ENCODE measurements around the gene UMPS. TPM values are rescaled to one million over a fixed set of nuclear protein-coding genes. Genes with fewer than 3 reads are reported as not detected.

Gene UMPS
- total RNA-seq = 10 to 100 TPM; 29.6 to 34.1 TPM

DNA sequence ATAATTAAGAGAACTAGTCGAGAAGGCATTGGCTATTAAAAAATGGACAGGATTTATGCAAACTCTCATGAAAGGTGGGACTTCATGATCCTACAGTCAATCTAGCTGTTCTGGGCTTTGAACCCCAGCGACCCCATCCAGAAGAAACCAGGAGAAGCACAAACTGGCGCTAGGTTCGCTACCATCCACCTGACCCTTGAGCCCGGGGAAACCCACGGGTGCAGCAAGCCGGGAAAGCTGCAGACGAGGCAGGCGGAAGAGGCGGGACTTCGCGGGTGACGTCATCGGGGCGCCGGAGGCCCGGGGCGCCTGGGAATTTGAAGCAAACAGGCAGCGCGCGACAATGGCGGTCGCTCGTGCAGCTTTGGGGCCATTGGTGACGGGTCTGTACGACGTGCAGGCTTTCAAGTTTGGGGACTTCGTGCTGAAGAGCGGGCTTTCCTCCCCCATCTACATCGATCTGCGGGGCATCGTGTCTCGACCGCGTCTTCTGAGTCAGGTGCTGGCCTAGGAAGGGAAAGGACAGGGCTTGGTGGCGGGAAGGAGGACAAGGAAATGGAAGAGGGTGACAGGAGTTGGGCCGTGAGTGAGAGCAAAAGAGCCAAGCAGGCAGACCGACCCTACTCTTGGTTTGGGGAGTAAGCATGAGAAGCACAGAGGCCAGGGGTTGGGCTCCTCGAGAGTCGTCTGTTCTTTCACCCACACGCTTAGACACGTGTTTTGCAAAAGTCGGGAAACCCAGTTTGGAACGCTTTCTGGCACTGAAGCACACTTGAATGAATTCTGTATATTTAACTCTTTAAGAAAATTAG lies at the start of gene UMPS:
Gene UMPS (plus strand): TSS at position 324 of the 812 bp plus-strand sequence. CDS start 20 bp downstream, at position 344.
- intact Hi-C loops (cut with micrococcal nuclease) = loop anchor here (1.0 to 5.0 kb wide), 4 partner anchors 138 to 1530 kb away; partner anchors contain the start of genes HACD2, OSBPL11 and SEC22A
- peak within 1 kb of the TSS; percentile 95 for H3K27ac Mint-ChIP-seq
- H3K27me3 Mint-ChIP-seq (ENCODE audit: low read depth) = peaks cover 7% of the 10 kb centered on the region
- peak within 1 kb of the TSS; percentile 99 for H3K4me3 Mint-ChIP-seq
- H3K4me1 Mint-ChIP-seq (ENCODE audit: low read depth) = peaks cover 33% of the 10 kb centered on the region
- peaks cover 18% of the 10 kb centered on the region for H3K36me3 Mint-ChIP-seq (ENCODE audit: low read depth)
- peak; percentile 96 for DNase-seq
- CTCF ChIA-PET = interaction anchor here (1.2 to 2.7 kb wide), 3 partner anchors 31 to 165 kb away, joined by 3 to 12 read pairs (median 11); no protein-coding TSS in a partner anchor
- no peaks in the 10 kb centered on the region for H3K9me3 Mint-ChIP-seq

DNA sequence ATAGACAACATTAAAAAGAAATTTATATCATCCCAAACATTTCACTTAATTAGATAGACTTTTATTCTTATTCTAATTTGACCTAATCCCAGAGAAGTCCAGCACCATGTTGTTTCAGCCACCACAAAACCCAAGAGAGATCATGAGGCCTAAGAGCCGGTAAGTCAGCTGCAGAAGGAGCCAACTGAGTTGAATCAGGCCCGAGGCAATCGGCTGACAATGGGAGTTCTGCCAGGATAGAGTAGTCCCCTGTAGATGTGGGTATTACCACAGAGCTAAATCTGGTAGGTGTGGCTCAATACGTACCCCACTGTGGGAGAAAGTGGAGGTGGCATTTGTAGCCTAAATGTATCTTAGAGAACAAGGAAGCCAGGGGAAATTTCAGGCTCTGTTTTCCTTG lies 49.7 kb upstream of the UMPS start:
- intact Hi-C loops (cut with micrococcal nuclease) = no loop called here
- DNase-seq = no peak
- H3K27ac Mint-ChIP-seq = no peak overlapping the region
- peaks cover 4% of the 10 kb centered on the region for H3K4me1 Mint-ChIP-seq (ENCODE audit: low read depth)
- no peaks in the 10 kb centered on the region for H3K36me3 Mint-ChIP-seq (ENCODE audit: low read depth)
- H3K9me3 Mint-ChIP-seq = no peaks in the 10 kb centered on the region
- no peak overlapping the region for H3K4me3 Mint-ChIP-seq
- peaks cover 2% of the 10 kb centered on the region for H3K27me3 Mint-ChIP-seq (ENCODE audit: low read depth)
- CTCF ChIA-PET = interaction anchor here (1.2 to 11.1 kb wide), 2 partner anchors 8 to 116 kb away, joined by 5 to 238 read pairs; no protein-coding TSS in a partner anchor

DNA sequence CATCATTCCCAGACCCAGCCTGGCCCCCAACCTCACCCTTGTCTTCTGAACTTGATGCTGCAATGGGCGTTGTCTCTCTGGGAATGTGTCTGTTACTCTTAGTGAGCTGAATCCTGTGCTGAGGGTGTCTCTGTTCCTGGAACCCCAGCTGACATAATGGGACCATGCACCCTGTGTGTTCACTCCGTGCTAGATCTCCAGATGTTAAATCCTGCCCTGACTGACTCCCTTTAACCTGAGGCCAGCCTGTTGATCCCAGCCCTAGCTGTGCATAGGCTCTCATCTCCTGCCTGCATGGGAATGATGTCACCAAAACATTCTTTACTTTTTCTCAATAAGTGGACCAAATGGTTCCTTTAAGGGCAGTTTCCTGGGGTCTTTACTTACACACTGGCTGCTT lies 48.0 kb upstream of the UMPS start:
- Mint-ChIP-seq H3K9me3 (no peaks in the 10 kb centered on the region), H3K27ac (no peak overlapping the region), H3K4me1 (ENCODE audit: low read depth) (peaks cover 6% of the 10 kb centered on the region), H3K27me3 (ENCODE audit: low read depth) (peaks cover 8% of the 10 kb centered on the region), H3K36me3 (ENCODE audit: low read depth) (no peaks in the 10 kb centered on the region), H3K4me3 (no peak overlapping the region)
- intact Hi-C loops (cut with micrococcal nuclease) = no loop called here
- no peak for DNase-seq
- CTCF ChIA-PET = interaction anchor here (11.1 kb wide), 1 partner anchor 118 kb away, joined by 238 read pairs; no protein-coding TSS in a partner anchor

DNA sequence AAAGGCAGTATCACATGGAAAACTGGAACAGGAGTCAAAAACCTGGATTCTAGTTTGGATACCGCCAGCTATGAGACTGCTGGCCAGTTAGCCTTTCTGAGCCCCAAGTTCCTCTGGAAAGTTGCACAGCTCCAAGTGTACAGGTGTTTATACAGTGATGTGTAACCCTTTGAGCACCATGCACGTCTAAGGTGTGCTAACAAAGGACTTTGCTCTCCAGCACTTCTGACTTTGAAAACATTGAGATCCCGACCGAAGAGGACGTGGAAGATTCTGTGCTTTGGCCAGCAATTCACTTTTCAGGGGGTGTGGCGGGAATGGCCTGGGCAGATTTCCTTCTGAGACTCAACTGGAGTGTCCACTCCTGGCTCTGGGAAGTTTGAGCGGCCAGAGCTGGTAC lies 45.8 kb upstream of the UMPS start:
- intact Hi-C loops (cut with micrococcal nuclease) = no loop called here
- no peak overlapping the region for H3K4me3 Mint-ChIP-seq
- CTCF ChIA-PET = interaction anchor here (0.6 to 11.1 kb wide), 2 partner anchors 120 to 316 kb away, joined by 3 to 238 read pairs; no protein-coding TSS in a partner anchor
- DNase-seq = no peak
- peaks cover 13% of the 10 kb centered on the region for H3K27me3 Mint-ChIP-seq (ENCODE audit: low read depth)
- peaks cover 9% of the 10 kb centered on the region for H3K4me1 Mint-ChIP-seq (ENCODE audit: low read depth)
- no peaks in the 10 kb centered on the region for H3K36me3 Mint-ChIP-seq (ENCODE audit: low read depth)
- H3K9me3 Mint-ChIP-seq = no peaks in the 10 kb centered on the region
- no peak overlapping the region for H3K27ac Mint-ChIP-seq

DNA sequence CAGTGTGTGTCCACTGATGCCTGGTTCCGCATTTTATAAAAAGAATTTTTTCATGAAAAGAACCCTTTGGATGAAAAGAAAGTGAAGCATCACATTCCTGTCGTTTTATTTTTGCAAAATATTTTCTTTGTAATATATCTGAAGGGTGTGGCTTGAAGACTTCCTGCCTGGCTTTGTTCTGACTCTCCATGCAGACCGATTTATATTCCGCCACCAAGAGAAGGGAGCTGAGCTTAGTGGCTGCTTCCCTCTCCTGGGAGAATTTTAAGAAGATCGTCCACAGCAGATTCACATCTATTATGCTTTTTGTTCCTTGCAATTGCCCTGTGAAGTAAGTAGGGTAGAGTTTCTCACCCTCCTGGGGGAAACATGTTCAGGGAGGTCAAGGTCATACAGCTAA lies 45.2 kb upstream of the UMPS start:
- Mint-ChIP-seq H3K4me1 (ENCODE audit: low read depth) (peaks cover 9% of the 10 kb centered on the region), H3K36me3 (ENCODE audit: low read depth) (no peaks in the 10 kb centered on the region), H3K9me3 (no peaks in the 10 kb centered on the region), H3K27me3 (ENCODE audit: low read depth) (peaks cover 13% of the 10 kb centered on the region), H3K27ac (no peak overlapping the region), H3K4me3 (no peak overlapping the region)
- CTCF ChIA-PET = interaction anchor here (11.1 kb wide), 1 partner anchor 121 kb away, joined by 238 read pairs; no protein-coding TSS in a partner anchor
- DNase-seq = no peak
- intact Hi-C loops (cut with micrococcal nuclease) = loop anchor here (5.0 kb wide), 2 partner anchors 43 to 193 kb away; no protein-coding TSS in a partner anchor

DNA sequence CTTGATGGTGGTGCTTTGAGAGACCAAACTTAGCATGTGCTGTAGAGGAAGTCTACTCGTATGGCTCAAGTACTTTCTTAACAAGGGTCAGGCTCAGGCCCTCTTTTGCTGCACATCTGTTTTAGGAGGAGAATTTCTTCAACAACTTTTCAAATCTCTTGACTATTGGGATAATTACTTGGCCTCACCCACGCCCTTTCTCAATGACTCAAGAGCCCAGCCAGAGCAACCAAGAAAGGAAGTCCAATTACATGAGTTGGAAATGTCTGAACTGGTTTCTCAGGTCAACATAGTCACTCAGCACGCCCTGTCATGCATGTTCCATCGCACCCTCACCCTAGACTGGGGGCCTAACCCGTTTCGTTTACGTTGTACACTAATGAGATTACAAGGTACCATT lies 44.8 kb upstream of the UMPS start:
- intact Hi-C loops (cut with micrococcal nuclease) = loop anchor here (5.0 kb wide), 2 partner anchors 43 to 193 kb away; no protein-coding TSS in a partner anchor
- no peak for DNase-seq
- Mint-ChIP-seq H3K27ac (no peak overlapping the region), H3K36me3 (ENCODE audit: low read depth) (no peaks in the 10 kb centered on the region), H3K9me3 (no peaks in the 10 kb centered on the region), H3K4me1 (ENCODE audit: low read depth) (peaks cover 9% of the 10 kb centered on the region), H3K4me3 (no peak overlapping the region), H3K27me3 (ENCODE audit: low read depth) (peaks cover 13% of the 10 kb centered on the region)
- CTCF ChIA-PET = interaction anchor here (11.1 kb wide), 1 partner anchor 121 kb away, joined by 238 read pairs; no protein-coding TSS in a partner anchor

DNA sequence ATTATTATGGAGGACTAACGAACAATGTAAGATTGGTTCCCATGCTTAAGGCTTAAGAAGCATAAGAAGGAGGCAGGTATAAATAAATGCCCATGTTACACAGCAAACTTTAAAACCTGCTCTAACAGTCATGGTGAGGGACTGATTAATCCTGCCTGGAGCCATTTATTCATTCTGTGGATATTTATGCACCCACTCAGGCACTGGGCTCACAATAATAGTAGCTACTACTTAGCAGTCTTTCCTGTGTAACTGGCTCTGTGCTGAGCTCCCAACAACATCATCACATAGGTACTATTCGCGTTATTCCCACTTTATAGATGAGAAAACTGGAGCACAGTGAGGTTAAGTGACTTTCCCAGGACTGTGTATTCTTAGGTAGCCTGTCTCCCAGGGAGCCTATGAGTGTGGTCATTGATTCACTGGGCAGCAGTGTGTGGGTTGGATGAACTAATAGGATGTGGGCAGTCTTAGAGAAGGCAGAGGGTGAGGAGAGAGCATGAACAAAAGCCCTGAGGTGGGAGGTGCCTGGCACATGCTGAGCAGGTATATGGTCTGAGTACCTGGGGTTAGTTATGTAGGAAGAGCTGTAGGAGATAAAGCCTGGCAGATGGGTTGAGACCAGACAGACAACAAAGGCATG lies 44.1 kb upstream of the UMPS start:
- no peak overlapping the region for H3K4me3 Mint-ChIP-seq
- intact Hi-C loops (cut with micrococcal nuclease) = loop anchor here (5.0 kb wide), 2 partner anchors 44 to 194 kb away; no protein-coding TSS in a partner anchor
- H3K36me3 Mint-ChIP-seq (ENCODE audit: low read depth) = no peaks in the 10 kb centered on the region
- CTCF ChIA-PET = interaction anchor here (1.2 to 11.1 kb wide), 3 partner anchors 66 to 132 kb away, joined by 3 to 238 read pairs (median 4); no protein-coding TSS in a partner anchor
- H3K9me3 Mint-ChIP-seq = no peaks in the 10 kb centered on the region
- no peak for DNase-seq
- H3K27ac Mint-ChIP-seq = no peak overlapping the region
- peaks cover 9% of the 10 kb centered on the region for H3K4me1 Mint-ChIP-seq (ENCODE audit: low read depth)
- peaks cover 13% of the 10 kb centered on the region for H3K27me3 Mint-ChIP-seq (ENCODE audit: low read depth)

DNA sequence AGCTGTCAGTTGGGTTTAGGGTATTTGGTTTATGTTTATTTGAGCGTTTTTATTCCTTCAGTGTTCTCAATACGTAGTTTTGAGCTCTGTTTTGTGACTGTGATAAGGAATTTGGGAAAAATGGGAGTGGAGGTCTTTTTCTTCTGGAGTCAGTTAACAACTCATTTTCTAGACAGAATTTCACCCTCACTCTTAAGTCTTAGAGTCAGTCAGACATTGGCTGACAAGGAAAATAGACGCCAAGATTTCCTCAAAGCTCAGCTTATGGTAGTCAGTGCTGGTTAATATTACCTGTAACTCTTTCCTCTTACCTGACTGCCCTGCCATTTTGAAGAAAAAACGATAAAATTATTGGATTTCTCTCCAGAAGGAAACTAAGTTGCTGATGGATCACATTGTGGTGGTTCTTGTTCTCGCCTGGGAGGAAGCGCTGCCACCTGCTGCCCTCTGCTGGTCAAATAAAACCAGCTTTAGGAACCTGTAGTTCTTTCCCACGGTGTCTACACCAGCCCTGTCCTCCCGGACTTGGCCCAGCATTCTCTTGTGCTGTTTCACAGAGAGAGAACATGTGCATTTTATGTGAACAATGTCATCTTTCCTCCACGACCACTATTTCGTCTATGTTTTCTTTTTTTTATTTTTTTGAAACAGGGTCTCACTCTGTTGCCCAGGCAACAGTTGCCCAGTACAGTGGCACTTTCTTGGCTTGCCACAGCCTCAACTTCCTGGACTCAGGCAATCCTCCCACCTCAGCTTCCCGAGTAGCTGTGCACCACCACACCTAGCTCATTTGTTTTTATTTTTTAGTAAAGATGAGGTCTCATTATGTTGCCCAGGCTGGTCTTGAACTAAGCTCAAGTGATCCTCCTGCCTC lies 41.4 kb upstream of the UMPS start:
- Mint-ChIP-seq H3K4me3 (no peak overlapping the region), H3K36me3 (ENCODE audit: low read depth) (no peaks in the 10 kb centered on the region), H3K27me3 (ENCODE audit: low read depth) (peaks cover 13% of the 10 kb centered on the region), H3K4me1 (ENCODE audit: low read depth) (peaks cover 9% of the 10 kb centered on the region), H3K9me3 (no peaks in the 10 kb centered on the region), H3K27ac (no peak overlapping the region)
- intact Hi-C loops (cut with micrococcal nuclease) = loop anchor here (1.0 to 5.0 kb wide), 4 partner anchors 47 to 197 kb away; no protein-coding TSS in a partner anchor
- CTCF ChIA-PET = interaction anchor here (0.7 to 11.1 kb wide), 39 partner anchors 9 to 365 kb away, joined by 3 to 238 read pairs (median 5); partner anchors contain the start of gene UMPS
- peak; percentile 89 for DNase-seq

DNA sequence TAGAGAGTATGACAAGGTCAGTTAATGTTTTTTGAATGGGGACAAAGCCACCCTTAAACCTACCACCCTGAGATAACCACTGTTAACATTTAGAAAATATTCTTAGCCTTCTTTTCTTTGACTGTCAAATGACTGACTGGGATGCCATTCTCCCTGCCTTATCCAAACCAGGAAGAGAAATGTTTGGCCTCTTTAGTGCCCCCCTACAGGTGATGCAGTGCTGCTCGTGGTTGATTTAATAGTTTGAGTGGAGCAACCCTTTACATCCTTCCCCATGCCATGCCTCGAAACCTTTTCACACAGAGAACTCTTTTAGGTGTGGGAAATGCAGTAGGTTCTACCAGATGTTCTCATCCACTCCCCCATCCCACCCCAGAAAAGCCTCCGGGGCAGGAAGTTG lies 38.7 kb upstream of the UMPS start:
- intact Hi-C loops (cut with micrococcal nuclease) = no loop called here

DNA sequence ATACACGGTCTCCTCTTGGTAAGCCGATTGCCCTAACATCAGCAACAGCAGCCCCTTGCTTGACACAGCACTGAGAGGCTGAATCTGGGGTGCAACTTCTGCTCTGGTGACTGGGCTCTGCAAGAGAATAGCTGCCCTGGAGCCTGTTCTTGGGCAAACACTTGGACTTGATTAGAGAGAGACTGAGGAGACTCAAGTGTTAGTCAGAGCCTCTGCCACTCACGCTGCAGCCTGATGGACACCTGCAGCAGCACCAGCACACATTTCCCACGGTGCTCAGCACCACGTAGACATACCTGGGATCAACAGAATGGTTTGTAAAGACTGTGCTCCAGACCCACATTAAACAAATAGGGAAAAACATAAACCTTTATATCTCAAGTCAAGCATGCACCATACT lies 35.8 kb upstream of the UMPS start:
- CTCF ChIA-PET = interaction anchor here (0.7 to 2.2 kb wide), 2 partner anchors 129 to 134 kb away, joined by 3 to 7 read pairs; no protein-coding TSS in a partner anchor

More for the DNA sequence above, 38.7 kb upstream of the UMPS start:
- no peaks in the 10 kb centered on the region for H3K36me3 Mint-ChIP-seq (ENCODE audit: low read depth)
- CTCF ChIA-PET = interaction anchor here (0.7 kb wide), 1 partner anchor 10 kb away, joined by 3 read pairs; no protein-coding TSS in a partner anchor
- H3K27me3 Mint-ChIP-seq (ENCODE audit: low read depth) = peaks cover 6% of the 10 kb centered on the region
- H3K4me3 Mint-ChIP-seq = no peak overlapping the region
- peaks cover 3% of the 10 kb centered on the region for H3K4me1 Mint-ChIP-seq (ENCODE audit: low read depth)
- no peak for DNase-seq
- H3K9me3 Mint-ChIP-seq = no peaks in the 10 kb centered on the region
- no peak overlapping the region for H3K27ac Mint-ChIP-seq

DNA sequence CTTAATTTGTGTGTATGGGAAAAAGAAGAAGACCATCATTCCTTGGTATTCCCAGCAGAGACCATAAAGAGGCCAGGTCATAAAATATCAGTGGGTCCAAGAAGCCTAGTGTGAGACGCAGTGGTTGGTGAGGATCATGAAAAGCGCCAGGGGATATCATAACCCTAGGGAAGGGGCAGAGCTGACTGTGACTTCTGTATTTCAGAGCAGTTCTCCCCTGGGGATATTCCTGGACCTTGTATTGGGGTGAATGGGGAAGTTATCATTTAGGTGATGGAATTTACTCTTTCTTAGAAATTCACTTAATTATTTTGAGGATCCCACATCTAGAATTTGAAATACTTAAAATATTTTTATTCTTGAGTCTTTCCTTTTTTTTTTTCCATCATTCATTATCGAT lies 34.9 kb upstream of the UMPS start:
- DNase-seq = no peak
- CTCF ChIA-PET = interaction anchor here (0.9 kb wide), 1 partner anchor 206 kb away, joined by 3 read pairs; no protein-coding TSS in a partner anchor

More for the DNA sequence above, 35.8 kb upstream of the UMPS start:
- intact Hi-C loops (cut with micrococcal nuclease) = no loop called here
- Mint-ChIP-seq H3K36me3 (ENCODE audit: low read depth) (no peaks in the 10 kb centered on the region), H3K4me3 (no peak overlapping the region), H3K4me1 (ENCODE audit: low read depth) (no peaks in the 10 kb centered on the region), H3K27me3 (ENCODE audit: low read depth) (peaks cover 3% of the 10 kb centered on the region), H3K27ac (no peak overlapping the region), H3K9me3 (no peaks in the 10 kb centered on the region)
- DNase-seq = no peak

More for the DNA sequence above, 34.9 kb upstream of the UMPS start:
- no peak overlapping the region for H3K4me3 Mint-ChIP-seq
- no peaks in the 10 kb centered on the region for H3K36me3 Mint-ChIP-seq (ENCODE audit: low read depth)
- H3K27me3 Mint-ChIP-seq (ENCODE audit: low read depth) = peaks cover 3% of the 10 kb centered on the region
- no peaks in the 10 kb centered on the region for H3K9me3 Mint-ChIP-seq
- H3K4me1 Mint-ChIP-seq (ENCODE audit: low read depth) = no peaks in the 10 kb centered on the region
- intact Hi-C loops (cut with micrococcal nuclease) = no loop called here
- H3K27ac Mint-ChIP-seq = no peak overlapping the region
